Islet precursor cell (in vitro differentiated cells): ENCODE results near the gene OSTC.

Experiments used
- DNase-seq: peaks from one replicate; pipeline ENCODE4 v3.0.0-alpha.2; 2018

OSTC gene

DNA sequence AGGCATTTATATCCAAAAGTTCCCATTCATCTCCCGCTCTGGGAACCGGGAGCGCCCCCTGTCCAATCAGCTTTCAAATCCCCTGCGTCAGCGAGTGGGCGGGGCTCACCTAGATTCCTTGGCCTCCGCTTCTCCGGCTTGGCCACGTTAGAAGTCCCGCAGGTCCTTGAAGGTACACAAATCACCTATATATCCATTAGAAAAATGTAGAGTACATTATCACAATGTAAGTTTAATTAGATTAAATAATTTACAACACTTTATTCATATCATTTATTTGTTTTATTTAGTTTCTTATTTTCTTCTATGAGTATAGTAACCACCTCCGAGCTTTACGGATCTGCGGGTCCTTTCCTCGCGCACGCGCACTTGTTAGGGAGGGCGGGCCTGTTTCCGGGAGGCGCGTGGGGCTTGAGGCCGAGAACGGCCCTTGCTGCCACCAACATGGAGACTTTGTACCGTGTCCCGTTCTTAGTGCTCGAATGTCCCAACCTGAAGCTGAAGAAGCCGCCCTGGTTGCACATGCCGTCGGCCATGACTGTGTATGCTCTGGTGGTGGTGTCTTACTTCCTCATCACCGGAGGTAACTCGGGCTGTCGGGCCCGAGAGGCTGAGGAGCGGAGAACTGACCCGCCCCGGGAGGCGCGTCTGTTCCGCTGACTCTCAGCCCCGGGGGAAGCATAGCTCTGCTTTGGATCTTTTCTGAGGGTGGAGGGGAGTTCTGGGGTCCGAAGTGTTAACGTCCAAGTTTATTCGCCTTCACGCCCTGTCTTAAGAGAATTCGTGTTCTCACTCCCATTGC, at the start of gene OSTC:
TSS of gene OSTC (plus strand) at position 388 of the 802 bp plus-strand sequence. CDS start at position 445, 57 bp downstream.
- peak; percentile 95 for DNase-seq

DNA sequence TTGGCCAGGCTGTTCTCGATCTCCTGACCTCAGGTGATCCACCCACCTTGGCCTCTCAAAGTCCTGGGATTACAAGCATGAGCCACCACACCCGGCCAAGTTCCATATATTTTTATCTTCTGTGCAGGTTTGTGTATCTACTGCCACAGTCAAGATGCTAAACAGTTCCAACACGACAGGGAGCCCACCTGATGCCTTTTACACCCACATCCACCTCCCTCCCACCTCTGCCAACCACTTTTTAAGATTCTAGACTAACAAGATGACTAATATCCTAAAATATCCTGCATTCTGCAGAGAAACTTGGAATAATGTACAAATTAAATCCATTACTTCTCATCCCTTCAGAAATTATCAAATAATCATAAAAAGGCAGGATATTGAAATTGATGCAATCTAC, 49.3 kb upstream of the OSTC start:
- no peak for DNase-seq

DNA sequence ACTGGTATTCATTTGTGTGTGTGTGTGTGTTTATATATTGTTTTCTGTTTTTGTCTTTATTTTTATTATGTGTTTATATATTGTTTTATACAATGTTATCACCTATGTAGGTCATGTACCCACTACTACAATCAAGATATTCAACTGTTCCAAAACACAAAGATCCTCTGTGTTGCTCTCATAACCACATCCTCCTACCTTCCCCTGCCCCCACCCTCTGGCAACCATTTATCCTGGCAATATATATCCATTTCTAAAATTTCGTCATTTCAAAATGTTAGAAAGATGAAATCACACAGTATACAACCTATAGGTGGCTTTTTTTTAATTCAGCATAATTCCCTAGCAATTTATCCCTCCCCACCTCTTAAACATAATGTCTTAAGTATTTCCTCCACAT, 48.9 kb upstream of the OSTC start:
- DNase-seq, result no peak

DNA sequence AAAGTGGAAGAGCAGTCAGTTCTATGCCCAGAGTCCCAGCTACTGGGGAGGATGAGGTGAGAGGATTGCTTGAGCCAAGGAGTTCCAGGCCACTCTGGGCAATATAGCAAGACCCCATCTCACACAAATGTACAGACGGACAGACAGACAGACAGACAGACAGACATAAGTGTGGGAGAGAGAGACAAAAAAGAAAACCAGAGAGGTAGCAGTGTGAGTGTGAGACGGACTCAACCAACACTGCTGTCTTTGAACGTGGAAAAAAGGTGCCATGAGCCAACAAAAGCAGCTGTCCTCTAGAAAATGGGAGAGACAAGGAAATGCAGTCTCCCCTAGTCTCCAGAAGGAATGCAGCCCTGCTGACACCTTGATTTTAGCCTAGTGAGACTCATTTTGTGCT, 48.2 kb upstream of the OSTC start:
- no peak for DNase-seq

DNA sequence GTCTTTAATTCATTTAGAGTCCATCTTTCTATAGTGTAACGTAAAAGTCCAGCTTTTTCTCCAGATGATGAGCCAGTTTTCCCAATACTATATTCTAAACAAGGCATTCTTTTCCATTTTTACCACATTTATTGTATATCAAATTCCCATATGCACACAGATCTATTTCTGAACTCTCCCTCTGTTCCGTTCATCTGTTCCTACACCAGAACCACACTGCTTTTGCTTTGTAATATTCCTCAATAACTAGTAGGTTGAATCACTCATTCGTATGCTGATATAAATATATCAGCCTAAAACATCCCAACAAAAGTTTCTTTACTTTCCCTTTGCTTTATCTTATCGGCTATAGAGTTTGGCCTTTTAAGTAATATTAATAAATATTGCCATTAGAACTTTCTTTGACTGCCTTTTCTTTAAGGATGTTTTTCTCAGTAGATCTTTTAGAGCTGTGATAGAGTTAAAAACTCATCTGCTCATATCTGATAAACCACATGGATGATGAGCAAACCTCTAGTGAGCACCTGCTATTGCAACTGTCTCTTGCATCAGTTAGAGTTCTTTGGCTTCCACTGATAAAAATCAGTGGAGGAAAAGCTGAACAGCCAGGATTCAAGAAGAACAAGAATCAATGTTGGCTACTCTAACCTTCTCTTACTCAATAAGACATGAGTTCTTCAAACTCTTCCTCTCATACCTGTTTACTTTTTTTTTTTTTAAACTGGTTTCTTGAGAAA, 43.2 kb upstream of the OSTC start:
- no peak for DNase-seq

DNA sequence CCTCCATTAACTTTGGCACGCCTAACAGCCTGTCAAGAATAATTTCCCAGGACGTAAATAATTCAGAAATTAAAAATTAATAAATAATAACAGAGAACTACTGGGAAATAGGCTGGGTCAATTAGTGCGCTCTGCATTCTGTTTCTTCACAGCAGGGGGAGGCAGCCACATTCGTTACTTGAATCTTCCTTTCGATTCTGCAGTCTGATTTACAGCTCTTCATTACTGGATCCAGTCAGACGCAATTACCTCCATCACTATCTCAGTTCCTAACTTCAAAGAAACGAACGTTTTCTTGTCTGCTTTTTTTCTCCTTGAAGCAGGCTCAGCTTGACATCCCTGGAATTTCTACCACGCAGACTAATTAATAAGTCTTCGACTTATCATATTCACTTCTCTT, 39.0 kb upstream of the OSTC start:
- no peak for DNase-seq

DNA sequence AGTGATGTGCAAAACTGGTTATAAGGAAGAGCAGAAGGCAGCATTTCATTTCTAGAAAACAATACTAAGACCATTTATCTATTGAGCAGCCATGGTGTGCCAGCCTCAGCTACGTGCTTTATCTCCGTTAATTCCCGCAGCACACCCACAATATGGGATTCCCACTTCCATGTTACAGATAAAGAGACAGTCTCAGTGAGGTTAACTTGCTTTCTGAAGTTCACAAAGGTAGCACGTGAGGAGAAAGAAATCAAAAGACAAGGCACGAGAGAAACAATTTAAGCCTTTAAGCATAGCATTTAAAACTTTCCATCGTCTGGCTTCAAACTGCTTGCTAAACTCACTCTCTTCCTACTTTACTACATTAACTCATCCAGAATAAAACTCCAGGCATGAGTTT, 38.0 kb upstream of the OSTC start:
- no peak for DNase-seq

DNA sequence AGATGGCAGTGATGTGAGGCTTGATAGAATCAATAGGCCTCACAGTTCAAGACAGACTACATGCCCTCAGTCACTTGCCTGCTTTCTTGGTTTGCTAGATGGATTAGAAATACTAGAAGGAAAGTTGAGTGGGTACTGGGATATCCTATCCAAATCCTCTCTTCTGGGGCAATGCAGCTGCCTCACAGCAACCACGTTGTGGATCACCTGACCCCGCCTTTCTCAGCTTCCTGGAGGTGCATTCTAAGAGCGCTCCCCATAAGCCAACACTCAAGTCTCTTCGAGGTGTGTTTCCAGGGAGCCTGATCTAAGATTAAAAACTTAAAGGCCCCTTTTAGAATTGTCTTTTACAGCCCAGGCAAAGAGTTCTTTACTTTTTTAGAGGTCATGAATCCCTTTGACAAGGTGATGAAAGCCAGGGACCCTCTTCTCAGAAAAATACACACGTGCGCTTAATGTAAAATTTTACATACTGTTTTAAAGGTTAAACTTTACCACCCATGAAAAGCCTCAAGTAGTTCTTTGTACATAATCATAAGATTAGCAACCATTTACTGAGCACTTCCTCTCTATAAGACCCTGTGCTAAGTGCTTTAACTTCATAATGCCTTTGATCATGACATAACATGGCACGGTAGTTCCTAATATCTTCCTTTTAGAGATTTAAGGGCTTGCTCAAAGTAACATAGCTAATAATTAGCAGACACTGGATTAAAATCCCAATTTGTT, 30.9 kb upstream of the OSTC start:
- DNase-seq, result no peak

DNA sequence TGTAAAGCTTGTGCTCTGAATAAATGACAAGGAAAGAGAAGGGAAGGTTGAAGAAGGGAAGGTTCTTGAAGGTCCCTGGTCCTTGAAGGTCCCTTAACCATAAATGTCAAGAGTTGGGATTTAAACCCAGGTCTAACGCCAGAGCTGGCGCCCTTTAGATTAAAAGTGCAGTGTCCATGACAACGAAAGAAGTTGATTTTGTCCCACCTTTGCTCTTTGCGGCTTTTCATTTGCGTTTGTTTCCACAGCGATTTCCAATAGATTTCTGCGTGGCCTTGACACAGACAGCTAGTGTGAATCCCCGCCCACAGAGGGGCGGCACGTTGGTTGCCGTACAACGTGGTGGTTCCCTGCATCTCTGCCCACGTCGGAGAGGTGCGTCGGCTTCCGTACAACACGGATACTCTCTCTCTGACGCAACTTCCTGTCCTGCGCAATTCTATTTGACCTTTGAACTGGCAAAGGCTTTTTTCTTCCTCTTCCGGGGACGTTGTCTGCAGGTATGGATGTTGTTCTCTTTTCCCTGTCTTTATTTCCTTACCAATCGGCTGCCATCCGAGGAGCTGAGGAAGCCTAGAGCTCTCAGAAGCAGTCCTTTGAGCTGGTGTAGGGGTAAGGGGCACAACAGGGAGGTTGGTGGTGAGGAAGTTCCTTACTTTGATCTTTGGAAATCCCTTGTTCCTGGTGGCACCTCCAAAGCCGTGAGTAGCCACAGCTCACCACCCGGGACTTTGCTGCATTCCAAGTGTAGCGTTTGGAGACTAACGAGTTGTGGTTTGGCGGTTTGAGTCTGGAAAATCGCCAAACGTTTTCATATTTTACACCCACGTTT, 30.1 kb upstream of the OSTC start, which contains the start of gene RPL34:
TSS of gene RPL34 (plus strand) at position 476 of the 832 bp plus-strand sequence. CDS start 1,384 bp downstream, outside the sequence.
- DNase-seq, result peak; percentile 98

DNA sequence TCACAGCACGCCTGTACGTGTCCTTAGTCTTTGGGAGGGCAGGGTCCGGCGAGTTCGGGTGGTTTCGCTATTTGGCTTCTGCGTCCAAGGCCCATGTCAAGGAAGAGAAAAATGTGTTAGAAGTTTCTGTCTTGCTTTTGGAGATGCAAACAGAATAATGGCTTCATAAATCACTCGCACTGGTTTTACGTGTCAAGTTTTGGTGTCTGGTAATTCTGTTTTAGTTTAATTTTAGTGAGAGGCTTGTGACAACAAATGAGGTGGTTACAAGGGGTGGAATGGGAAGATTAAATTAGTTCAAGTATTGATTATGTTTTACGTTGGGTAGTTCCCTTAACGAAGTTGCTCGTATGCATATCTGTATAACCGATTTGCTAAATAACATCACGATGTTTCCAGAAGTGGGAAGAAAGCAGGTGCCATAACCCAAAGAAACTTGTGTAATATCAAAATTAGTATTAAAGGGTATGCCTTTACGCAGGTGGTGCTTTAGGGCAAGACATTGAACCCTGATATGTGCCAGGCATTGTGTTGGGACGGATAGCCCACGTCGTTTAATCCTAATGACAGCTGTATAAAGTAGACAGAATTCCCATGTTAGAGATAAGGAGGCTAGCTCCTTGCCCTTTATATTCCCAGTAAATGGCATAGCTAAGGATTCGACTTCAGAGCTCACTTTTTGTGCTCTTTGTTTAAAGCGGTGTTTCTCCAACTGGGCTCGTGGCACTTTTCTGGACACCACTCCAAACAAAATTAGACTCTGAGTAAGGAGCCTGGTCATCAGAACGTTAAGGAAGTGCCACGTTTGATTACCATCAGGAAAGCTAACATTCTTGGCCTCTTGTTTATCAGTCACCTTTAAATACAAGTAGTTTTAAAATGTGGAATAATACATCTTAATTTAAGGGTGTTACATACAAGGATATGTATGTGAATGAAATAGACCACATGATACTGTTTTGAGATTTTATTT, 29.2 kb upstream of the OSTC start:
- DNase-seq, result no peak

DNA sequence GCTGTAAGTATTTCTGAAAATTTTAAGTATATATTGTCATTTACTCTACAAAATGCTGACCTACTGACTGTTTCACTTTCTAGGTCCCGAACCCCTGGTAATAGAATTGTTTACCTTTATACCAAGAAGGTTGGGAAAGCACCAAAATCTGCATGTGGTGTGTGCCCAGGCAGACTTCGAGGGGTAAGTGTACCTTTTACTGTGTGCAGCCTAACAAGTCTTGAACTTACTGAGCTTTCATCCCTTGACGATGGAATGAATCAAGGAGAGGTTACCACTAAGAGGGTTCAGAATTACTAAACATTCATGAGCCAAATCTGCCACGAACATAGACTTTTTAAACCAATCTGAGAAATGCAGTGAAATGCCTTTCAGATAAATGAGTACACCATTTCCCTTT, 28.4 kb upstream of the OSTC start:
- no peak for DNase-seq

DNA sequence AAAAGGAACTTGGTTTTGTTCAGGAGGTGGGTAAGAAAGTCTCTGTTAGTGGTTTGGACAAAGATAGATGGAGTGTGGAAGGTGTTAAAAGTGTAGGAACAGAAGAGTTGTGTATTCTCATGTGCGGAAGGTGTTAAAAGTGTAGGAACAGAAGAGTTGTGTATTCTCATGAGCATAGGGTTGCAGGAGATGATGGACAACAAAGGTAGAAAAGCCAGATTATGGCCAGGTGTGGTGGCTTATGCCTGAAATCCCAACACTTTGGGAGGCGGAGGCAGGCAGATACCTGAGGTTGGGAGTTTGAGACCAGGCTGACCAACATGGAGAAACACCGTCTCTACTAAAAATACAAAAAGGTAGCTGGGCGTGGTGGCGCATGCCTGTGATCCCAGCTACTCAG, 27.6 kb upstream of the OSTC start:
- DNase-seq, result no peak

DNA sequence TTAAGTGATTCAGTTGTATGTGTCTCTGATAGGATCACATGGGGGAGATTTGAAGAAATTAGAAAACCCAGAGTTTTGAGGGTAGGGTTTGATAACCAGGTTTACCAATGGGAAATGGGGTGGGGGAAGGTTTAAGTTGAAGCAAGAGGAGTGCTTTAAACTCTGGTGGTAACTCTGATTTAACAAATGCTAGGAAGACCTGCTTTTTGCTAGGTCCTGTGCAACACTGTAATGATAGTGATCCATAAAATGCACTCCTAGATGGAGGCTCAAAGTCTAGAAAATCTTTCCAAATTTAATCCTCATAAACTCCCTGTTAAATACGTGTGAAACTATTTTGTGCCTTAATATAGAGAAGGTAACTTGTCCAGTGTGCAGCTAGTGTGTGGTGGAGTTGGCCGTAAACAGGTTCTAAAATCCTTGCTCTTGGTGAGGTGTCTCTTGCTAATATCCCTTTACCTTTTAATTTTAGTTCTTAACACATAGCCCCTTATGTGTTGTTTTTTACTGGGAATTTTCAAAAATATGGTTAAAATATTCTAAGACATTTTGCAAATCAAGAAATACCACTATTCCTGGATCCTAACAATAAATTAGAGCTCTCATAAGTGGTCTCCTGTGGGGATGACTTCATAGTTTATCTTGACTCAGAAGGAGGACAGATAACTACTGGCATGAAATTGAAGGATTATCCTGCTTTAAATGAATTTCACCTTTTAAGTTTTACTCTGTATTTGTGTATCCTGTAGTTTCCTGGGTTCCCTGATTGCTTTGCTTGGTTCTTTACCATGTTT, 25.9 kb upstream of the OSTC start:
- DNase-seq, result no peak

DNA sequence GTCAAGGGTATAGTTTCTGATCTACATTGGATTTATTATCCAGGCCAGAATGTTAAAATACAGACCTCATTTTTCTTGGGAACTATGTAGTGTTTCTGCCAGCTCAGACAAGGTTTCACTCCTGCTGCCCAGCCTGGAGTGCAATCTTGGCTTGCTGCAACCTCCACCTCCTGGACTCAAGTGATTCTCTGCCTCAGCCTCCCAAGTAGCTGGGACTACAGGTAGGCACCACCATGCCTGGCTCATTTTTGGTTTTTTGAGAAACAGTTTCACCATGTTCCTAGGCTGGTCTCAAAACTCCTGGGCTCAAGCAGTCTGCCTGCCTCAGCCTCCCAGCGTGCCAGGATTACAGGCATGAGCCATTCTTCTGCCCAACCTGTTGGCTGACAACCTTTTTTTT, 24.3 kb upstream of the OSTC start:
- no peak for DNase-seq

DNA sequence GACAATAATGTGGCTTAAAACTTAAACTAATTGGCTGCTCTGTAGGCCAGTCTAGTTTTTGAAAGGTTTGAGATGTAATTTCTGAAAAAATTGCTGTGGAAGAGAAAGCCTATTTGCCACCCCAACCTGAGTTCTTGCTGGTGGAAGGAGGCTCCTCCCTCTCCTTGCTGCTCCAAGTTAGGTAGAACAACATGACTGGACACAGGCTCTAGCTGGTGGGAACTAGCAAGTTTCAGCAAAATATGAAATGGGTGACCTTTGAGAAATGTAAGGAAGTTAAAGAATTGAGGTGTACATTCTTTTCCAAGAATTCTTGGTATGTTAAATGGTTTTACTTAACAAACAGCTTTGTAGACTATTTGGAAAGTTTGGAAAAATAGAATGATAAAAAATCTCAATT, 22.0 kb upstream of the OSTC start:
- DNase-seq, result no peak

DNA sequence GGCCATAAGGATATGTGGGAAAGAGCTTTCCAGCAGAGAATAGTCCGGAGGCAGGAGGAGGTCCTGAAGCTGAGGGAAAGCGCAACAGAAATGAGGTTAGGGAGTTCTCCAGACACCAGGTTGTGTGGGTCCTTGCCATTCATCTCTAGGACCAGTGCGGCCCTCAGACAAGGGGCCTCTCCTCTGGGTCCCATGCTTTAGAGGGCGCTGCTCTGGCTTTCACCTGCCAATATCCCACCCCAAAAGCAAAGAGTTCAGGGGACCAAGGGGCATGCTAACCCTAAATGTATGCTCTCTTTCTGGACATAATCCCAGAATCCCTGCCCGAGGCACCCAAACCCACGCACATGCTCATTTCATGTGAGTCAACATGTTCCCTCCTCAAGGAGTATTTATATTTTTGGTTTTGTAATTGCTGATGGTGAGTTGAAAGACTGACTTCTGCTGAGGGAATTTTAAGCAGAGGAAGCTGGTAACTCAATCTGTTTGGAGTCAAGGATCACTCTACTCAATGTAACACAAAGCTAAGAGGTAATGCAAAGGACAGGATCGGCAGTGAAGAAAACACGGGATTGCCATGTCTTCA, 15.2 kb upstream of the OSTC start:
- DNase-seq, result no peak

DNA sequence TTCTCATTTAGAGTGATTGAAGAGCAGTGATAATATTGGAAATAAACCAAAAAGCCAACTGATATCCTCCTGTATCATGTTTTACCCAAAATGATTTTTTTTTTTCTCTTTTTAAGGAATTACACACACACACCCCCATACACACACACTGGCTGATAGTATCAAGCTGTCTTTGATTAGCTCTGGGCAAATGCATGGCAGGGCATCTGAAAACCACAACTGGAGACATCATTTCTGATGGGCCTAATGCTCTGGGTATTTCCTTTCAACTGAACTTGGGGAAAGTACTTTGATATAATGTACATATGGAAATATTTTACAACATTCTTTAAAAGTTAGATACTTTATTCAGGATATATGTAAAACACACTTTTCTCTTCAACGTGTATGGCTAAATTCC, 14.2 kb upstream of the OSTC start:
- no peak for DNase-seq

DNA sequence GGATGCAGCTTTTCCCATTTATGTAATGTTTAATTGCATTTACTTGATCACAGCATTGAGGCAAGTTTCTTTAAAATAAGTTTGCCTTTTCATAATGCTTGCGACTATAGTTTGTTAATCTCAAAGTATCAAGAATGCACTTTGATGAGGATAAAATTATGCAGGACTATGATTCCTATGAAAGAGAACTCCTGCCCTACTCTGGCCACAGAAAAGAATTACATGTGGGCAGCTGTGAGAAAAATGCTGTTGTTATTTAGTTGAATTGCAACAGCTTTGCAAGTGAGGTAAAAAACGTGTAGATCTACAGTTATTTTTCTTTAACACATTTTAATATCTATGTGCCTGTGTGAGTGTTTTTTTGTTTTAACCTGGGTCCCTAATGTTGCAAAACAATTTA, 12.5 kb upstream of the OSTC start:
- no peak for DNase-seq

DNA sequence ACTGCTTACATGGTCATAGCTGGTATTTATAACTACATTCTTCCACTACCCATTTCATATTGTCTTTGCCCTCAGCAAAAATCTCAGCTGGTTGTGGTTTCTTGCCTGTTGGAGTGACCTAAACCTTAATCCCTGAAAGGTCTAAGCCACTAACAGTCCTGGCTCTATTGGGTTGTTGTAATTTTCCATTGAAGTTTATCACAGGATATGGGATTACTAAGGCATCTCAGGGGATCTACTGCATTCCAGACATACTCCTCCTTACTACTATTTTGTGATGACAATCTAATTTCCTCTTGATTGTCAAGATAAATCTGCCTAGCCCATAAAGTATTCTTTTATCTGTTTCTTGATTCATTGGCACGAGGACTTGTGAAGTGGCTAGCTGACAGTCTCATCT, 6.2 kb upstream of the OSTC start:
- DNase-seq, result no peak

DNA sequence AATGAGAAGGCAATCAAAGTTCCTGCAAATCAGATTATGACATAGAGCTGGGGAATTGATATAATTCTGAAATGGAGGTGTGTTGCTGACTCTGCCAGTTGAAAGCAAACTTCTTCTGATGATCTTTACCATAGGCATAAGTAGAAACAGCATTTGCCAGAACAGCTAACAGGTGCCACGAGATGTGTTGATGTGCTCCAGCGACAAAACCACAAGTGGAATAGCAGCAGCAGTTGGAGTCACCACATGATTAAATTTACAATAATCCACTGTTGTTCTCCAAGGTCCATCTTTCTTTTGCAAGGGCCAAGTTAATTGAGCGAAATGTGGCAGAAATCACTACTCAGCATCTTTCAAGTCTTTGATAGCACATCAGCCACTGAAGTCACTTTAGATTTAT, 3.7 kb upstream of the OSTC start:
- no peak for DNase-seq
